HepG2 (cell line): ENCODE measurements around the gene CES2. TPM values are rescaled to one million over a fixed set of nuclear protein-coding genes. Genes with fewer than 3 reads are reported as not detected.

Source experiments
- ARNTL ChIP-seq: sonication (generic); formaldehyde crosslinking; IDR thresholded peaks from 2 replicates; pipeline ENCODE4 v1.4.0; 2020; ENCODE audit warnings: mild to moderate bottlenecking, missing genetic modification reagents
- ATF4 ChIP-seq, 2 experiments: fragments of 450-650 bp in 1 of 2; sonication (generic) in 1 of 2; formaldehyde crosslinking; IDR thresholded peaks; 2 replicates each; pipeline versions ENCODE4 v1.5.0 to v1.8.0; 2020 to 2022; ENCODE audit warnings: mild to moderate bottlenecking in 1 of 2, missing genetic modification reagents in 1 of 2
- BCL6 ChIP-seq: IDR thresholded peaks from 2 replicates; pipeline ENCODE4 v1.6.1; 2016; ENCODE audit warnings: missing genetic modification reagents, missing compliant biosample characterization
- CREB1 ChIP-seq, 2 experiments: fragments of 450-650 bp in 1 of 2; IDR thresholded peaks; 2 replicates each; pipeline ENCODE4 v1.6.1; 2016 to 2017; ENCODE audit warnings: control low read depth in 1 of 2, mild to moderate bottlenecking in 1 of 2, missing compliant biosample characterization in 1 of 2, missing genetic modification characterization in 1 of 2
- CTCF ChIP-seq: sonication (generic); formaldehyde crosslinking; IDR thresholded peaks from 2 replicates; pipeline ENCODE4 v1.5.0; 2020; ENCODE audit warnings: mild to moderate bottlenecking, missing genetic modification reagents, moderate library complexity
- FOXA3 ChIP-seq: IDR thresholded peaks from 2 replicates; pipeline ENCODE4 v1.6.1; 2016; ENCODE audit warnings: missing genetic modification reagents, missing compliant biosample characterization
- FOXK1 ChIP-seq: sonication (generic); formaldehyde crosslinking; IDR thresholded peaks from 2 replicates; pipeline ENCODE4 v1.4.0; 2020; ENCODE audit warnings: low read depth, missing genetic modification reagents, borderline replicate concordance
- FOXK2 ChIP-seq: fragments of 450-650 bp; IDR thresholded peaks from 2 replicates; pipeline ENCODE4 v1.6.1; 2016
- HDAC6 ChIP-seq: fragments of 200-600 bp; sonication (generic); IDR thresholded peaks from 2 replicates; pipeline ENCODE4 v1.7.0; 2017; ENCODE audit warnings: mild to moderate bottlenecking, antibody characterized with exemption, low read length, low read depth
- HMG20B ChIP-seq: conservative IDR thresholded peaks from 2 replicates; pipeline ENCODE4 v1.6.1; 2016; ENCODE audit warnings: missing genetic modification reagents, missing compliant biosample characterization
- HNRNPL ChIP-seq: fragments of 200-400 bp; formaldehyde crosslinking; IDR thresholded peaks from 2 replicates; pipeline ENCODE4 v1.6.1; 2017; ENCODE audit warnings: mild to moderate bottlenecking, low read depth, low read length
- IKZF4 ChIP-seq: sonication (generic); formaldehyde crosslinking; IDR thresholded peaks from 2 replicates; pipeline ENCODE4 v1.5.1; 2020; ENCODE audit warnings: borderline replicate concordance, mild to moderate bottlenecking, low read depth, missing genetic modification reagents; ENCODE audit errors: not compliant biosample characterization
- MAFG ChIP-seq: sonication (generic); formaldehyde crosslinking; IDR thresholded peaks from 2 replicates; pipeline ENCODE4 v1.5.1; 2020; ENCODE audit warnings: mild to moderate bottlenecking, missing genetic modification reagents
- NR2C2 ChIP-seq: sonication (generic); formaldehyde crosslinking; IDR thresholded peaks from 2 replicates; pipeline ENCODE4 v1.4.0; 2020; ENCODE audit warnings: missing genetic modification reagents, mild to moderate bottlenecking, moderate library complexity, borderline replicate concordance
- RAD21 ChIP-seq: fragments of 450-650 bp; formaldehyde crosslinking; IDR thresholded peaks from 2 replicates; pipeline ENCODE4 v1.5.0; 2020; ENCODE audit warnings: mild to moderate bottlenecking
- RFX1 ChIP-seq: fragments of 450-650 bp; IDR thresholded peaks from 2 replicates; pipeline ENCODE4 v1.6.1; 2017
- RORA ChIP-seq: sonication (generic); formaldehyde crosslinking; IDR thresholded peaks from 2 replicates; pipeline ENCODE4 v1.5.0; 2020; ENCODE audit warnings: mild to moderate bottlenecking, missing genetic modification reagents, moderate library complexity
- RXRB ChIP-seq: IDR thresholded peaks from 2 replicates; pipeline ENCODE4 v1.6.1; 2016; ENCODE audit warnings: borderline replicate concordance, missing genetic modification reagents, missing compliant biosample characterization
- TFAP4 ChIP-seq: sonication (generic); IDR thresholded peaks from 2 replicates; pipeline ENCODE4 v1.6.1; 2016; ENCODE audit warnings: low read depth, borderline replicate concordance
- ZFP37 ChIP-seq: sonication (generic); formaldehyde crosslinking; IDR thresholded peaks from 2 replicates; pipeline ENCODE4 v1.4.0; 2020; ENCODE audit warnings: missing genetic modification reagents, borderline replicate concordance
- ZFP41 ChIP-seq: sonication (generic); formaldehyde crosslinking; IDR thresholded peaks from 2 replicates; pipeline ENCODE4 v1.4.0; 2020; ENCODE audit warnings: mild to moderate bottlenecking, missing genetic modification reagents, borderline replicate concordance
- ZNF264 ChIP-seq: sonication (generic); formaldehyde crosslinking; IDR thresholded peaks from 2 replicates; pipeline ENCODE4 v1.4.0; 2020; ENCODE audit warnings: missing genetic modification reagents
- ZNF276 ChIP-seq: sonication (generic); formaldehyde crosslinking; IDR thresholded peaks from 2 replicates; pipeline ENCODE4 v1.4.0; 2020; ENCODE audit warnings: mild to moderate bottlenecking, low read depth, missing genetic modification reagents
- ZNF605 ChIP-seq: sonication (generic); formaldehyde crosslinking; IDR thresholded peaks from 2 replicates; pipeline ENCODE4 v1.8.0; 2022; ENCODE audit warnings: mild to moderate bottlenecking, missing genetic modification reagents
- ZNF674 ChIP-seq: sonication (generic); formaldehyde crosslinking; IDR thresholded peaks from 2 replicates; pipeline ENCODE4 v1.5.0; 2020; ENCODE audit warnings: low read depth, mild to moderate bottlenecking, missing genetic modification reagents
- ZNF788 ChIP-seq: sonication (generic); formaldehyde crosslinking; IDR thresholded peaks from 2 replicates; pipeline ENCODE4 v1.5.0; 2020; ENCODE audit warnings: mild to moderate bottlenecking, missing genetic modification reagents, borderline replicate concordance
- polyA plus RNA-seq, 8 experiments: library from polyadenylated mRNA; depleted of rRNA in 3 of 8; stranded (reverse) in 7 of 8; unstranded in 1 of 8; fragments of >200 nt; fragmentation: Illumina TruSeq in 4 of 8; extraction: Trizol in 4 of 8; gene quantifications; 2 replicates each; pipeline versions ENCODE4 v1.2.1 to v1.2.3, GENCODE V29; 2011 to 2016; ENCODE audit warnings: low read depth in 4 of 8, missing spikeins in 1 of 8, mixed read lengths in 1 of 8; ENCODE audit not compliant: insufficient read depth in 1 of 8
- total RNA-seq, 5 experiments: library from RNA; depleted of rRNA; stranded (reverse); fragments of >200 nt; fragmentation: Illumina TruSeq; extraction: Trizol; gene quantifications; 2 replicates each; pipeline ENCODE4 v1.2.3, GENCODE V29; 2016; ENCODE audit warnings: low read depth in 1 of 5

CES2 gene
- total and polyA plus RNA-seq, 2 of the 13 experiments (the other 11 are each of a cell fraction or from before 2014, with no cell fraction given): 50.6 to 63.8 TPM

GRCh38 chr16:66935314-66936011 is at the start of gene CES2 (continued):
- TF ChIP-seq IKZF4 (CRISPR knock-in tag) (peak; percentile 84), ZFP41 (CRISPR knock-in tag) (peak; percentile 38; the same call in 1 of the 2 replicates), ZNF264 (CRISPR knock-in tag) (peak; percentile 94), ZFP37 (CRISPR knock-in tag) (0 out of 2 replicates have a peak, but pooled peaks have one; percentile 78), CREB1 (IDR thresholded peaks at IDR 0.05) (no peak), CREB1 (CRISPR knock-in tag; IDR thresholded peaks at IDR 0.05) (no peak), RFX1 (no peak), NR2C2 (peak; percentile 33; the same call in 1 of the 2 replicates), FOXK1 (CRISPR knock-in tag) (no peak), ZNF788 (CRISPR knock-in tag) (peak; percentile 94), RORA (CRISPR knock-in tag) (no peak), ARNTL (CRISPR knock-in tag) (no peak), ATF4 (CRISPR knock-in tag; IDR thresholded peaks at IDR 0.05) (peak in 1 of 2 experiments; percentile 38; a peak in 1 of 4 replicates), BCL6 (CRISPR knock-in tag) (no peak), ZNF605 (CRISPR knock-in tag) (peak; percentile 94), TFAP4 (peak; percentile 34; the same call in 1 of the 2 replicates), CTCF (peak; percentile 35; the same call in 1 of the 2 replicates), HNRNPL (peak; percentile 99), MAFG (CRISPR knock-in tag) (no peak), ZNF276 (CRISPR knock-in tag) (peak; percentile 58; the same call in 1 of the 2 replicates), RXRB (CRISPR knock-in tag) (peak; percentile 57; the same call in 1 of the 2 replicates), RAD21 (no peak), FOXA3 (CRISPR knock-in tag) (peak; percentile 27; the same call in 1 of the 2 replicates), FOXK2 (no peak), HMG20B (CRISPR knock-in tag) (no peak), ZNF674 (CRISPR knock-in tag) (no peak), HDAC6 (no peak)
